Neural cell (in vitro differentiated cells): Measurements from ENCODE around the gene CUEDC1.

Experiments
- CTCF ChIP-seq: fragments of 450-650 bp; IDR thresholded peaks from 2 replicates; pipeline ENCODE4 v1.5.1; 2014; ENCODE audit warnings: antibody characterized with exemption, mild to moderate bottlenecking, moderate library complexity; ENCODE audit not compliant: poor library complexity, severe bottlenecking
- EZH2 ChIP-seq: fragments of 200-600, 300-800 bp; shearing (Covaris generic), sonication (generic); IDR thresholded peaks from 2 replicates; pipeline ENCODE4 v1.6.1; 2014; ENCODE audit warnings: antibody characterized with exemption, low read length, borderline replicate concordance, mild to moderate bottlenecking; ENCODE audit not compliant: insufficient read depth, poor library complexity, severe bottlenecking
- RAD21 ChIP-seq: fragments of 450-650 bp; conservative IDR thresholded peaks from 2 replicates; pipeline ENCODE4 v1.6.1; 2014; ENCODE audit warnings: antibody characterized with exemption, mild to moderate bottlenecking, moderate library complexity
- REST ChIP-seq: IDR thresholded peaks from 2 replicates; pipeline ENCODE4 v1.6.1; 2012; ENCODE audit warnings: borderline replicate concordance
- SMC3 ChIP-seq: fragments of 450-650 bp; conservative IDR thresholded peaks from 2 replicates; pipeline ENCODE4 v1.6.1; 2014; ENCODE audit warnings: antibody characterized with exemption, mild to moderate bottlenecking, moderate library complexity; ENCODE audit not compliant: poor library complexity

- no peak for TF ChIP-seq CTCF
- TF ChIP-seq SMC3: no peak
- TF ChIP-seq EZH2: no peak
- TF ChIP-seq RAD21: no peak
- TF ChIP-seq REST: no peak
Measured at GRCh38 chr17:57963149-57963511, 7.9 kb upstream of the CUEDC1 start.
